ENCODE data around the gene LCNL1. TPM values are rescaled to one million over a fixed set of nuclear protein-coding genes. Genes with fewer than 3 reads are reported as not detected.

Gene LCNL1
- total and polyA plus RNA-seq, 2 of the 13 experiments (the other 11 are each of a cell fraction or from before 2014, with no cell fraction given), result not detected

- TF ChIP-seq EHMT2 (IDR thresholded peaks at IDR 0.05; ENCODE audit: borderline replicate concordance, low read depth, low read length) (no peak), XRCC5 (optimal IDR thresholded peaks at IDR 0.05; ENCODE audit: low read length) (peak; percentile 16), FOXP4 (CRISPR knock-in tag; IDR thresholded peaks at IDR 0.05) (no peak), ATF5 (CRISPR knock-in tag; IDR thresholded peaks at IDR 0.05; ENCODE audit: low read depth) (peak; percentile 35; the same call in 1 of the 2 replicates), GLI4 (CRISPR knock-in tag; IDR thresholded peaks at IDR 0.05; ENCODE audit: borderline replicate concordance) (no peak), MAFF (IDR thresholded peaks at IDR 0.05; ENCODE audit: low read depth, low read length) (no peak), MTERF4 (CRISPR knock-in tag; IDR thresholded peaks at IDR 0.05) (no peak), HCFC1 (IDR thresholded peaks at IDR 0.05; ENCODE audit: low read depth, low read length) (no peak), ELF4 (CRISPR knock-in tag; IDR thresholded peaks at IDR 0.05; ENCODE audit: borderline replicate concordance) (no peak), HMGXB4 (CRISPR knock-in tag; IDR thresholded peaks at IDR 0.05; ENCODE audit: borderline replicate concordance in 1 of 2, low read depth in 1 of 2) (no peak), ZMAT5 (CRISPR knock-in tag; IDR thresholded peaks at IDR 0.05; ENCODE audit: borderline replicate concordance, low read depth) (no peak), ZNF510 (CRISPR knock-in tag; IDR thresholded peaks at IDR 0.05; ENCODE audit: low read depth) (no peak), CEBPB (IDR thresholded peaks at IDR 0.05; ENCODE audit: borderline replicate concordance, low read depth, low read length) (no peak), KIAA2018 (CRISPR knock-in tag; IDR thresholded peaks at IDR 0.05; ENCODE audit: borderline replicate concordance) (no peak), ZNF672 (CRISPR knock-in tag; IDR thresholded peaks at IDR 0.05) (no peak)
Measured at GRCh38 chr9:136971746-136972145, 11.0 kb upstream of the LCNL1 start (continued).
